Stimulated activated CD4-positive, alpha-beta T cell treated with anti-CD3 and anti-CD28 coated beads, Interleukin-1b, Interleukin-23, amount 100 ng/mL, for 1 hour (primary cell): Measurements from ENCODE around the gene ARID5B.
A peak's percentile ranks its signal among the peaks of the same experiment; 100 is the strongest.

ENCODE experiments used
- DNase-seq, 2 donors: peaks; one replicate each; pipeline ENCODE4 v3.0.0-alpha.2; 2020; ENCODE audit warnings: low read depth in 2 of 2

ARID5B gene

DNA sequence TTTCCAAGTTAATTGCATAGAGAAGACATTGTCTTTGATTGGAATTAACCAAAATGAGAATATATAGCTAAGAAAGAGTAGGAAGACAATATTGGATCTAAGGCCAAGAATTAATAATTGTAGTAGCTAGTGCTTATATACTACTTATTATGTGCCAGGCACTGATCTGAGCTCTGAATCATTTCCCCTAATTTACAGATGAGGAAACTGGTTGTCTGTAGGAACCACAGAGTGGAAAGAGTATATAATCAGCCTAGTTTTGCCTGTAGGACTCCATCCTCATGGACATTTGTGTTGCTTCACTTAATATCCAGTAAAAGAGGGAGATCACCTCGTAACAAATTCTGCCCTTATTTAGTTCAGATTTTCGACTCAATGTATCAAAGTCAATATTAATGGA is 127.9 kb downstream of the ARID5B start:
- DNase-seq, result no peak

DNA sequence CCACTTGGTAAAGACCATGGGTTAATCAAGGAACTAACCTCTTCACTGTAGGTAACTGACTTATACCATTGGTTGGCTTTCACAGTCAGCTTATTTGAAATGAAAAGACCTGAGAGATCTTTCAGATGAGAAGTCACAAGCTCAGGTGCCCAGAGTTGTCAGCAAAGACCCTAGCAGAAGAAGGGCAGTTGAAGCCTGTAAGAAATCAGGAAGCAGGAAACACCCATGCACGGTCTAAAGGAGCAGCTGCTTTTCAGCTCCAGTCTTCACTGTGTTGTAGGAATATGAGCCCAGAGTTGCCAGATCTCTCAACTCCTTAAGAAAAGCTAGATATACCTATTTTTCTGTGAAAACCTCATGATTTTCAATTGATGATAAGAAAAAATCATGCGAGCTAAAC is 130.0 kb downstream of the ARID5B start:
- DNase-seq, result no peak

DNA sequence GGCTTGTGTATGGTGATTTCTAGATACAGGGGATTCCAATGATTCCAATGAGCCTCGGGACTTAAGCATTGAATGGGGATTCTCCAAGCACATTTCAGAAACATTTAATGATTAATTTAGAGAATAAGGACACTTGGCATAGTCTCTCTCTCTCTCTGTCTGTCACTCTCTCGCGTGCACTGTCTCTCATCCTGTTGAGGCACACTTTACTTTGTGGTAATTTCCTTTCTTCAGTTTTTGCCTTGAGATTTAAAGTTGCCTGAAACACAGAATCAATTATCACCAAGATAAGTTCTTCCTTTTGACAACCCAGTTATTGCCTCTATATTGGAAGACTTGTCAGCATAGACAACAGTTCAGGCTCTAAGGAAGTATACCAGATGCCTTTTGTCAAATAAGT is 131.6 kb downstream of the ARID5B start:
- no peak for DNase-seq

DNA sequence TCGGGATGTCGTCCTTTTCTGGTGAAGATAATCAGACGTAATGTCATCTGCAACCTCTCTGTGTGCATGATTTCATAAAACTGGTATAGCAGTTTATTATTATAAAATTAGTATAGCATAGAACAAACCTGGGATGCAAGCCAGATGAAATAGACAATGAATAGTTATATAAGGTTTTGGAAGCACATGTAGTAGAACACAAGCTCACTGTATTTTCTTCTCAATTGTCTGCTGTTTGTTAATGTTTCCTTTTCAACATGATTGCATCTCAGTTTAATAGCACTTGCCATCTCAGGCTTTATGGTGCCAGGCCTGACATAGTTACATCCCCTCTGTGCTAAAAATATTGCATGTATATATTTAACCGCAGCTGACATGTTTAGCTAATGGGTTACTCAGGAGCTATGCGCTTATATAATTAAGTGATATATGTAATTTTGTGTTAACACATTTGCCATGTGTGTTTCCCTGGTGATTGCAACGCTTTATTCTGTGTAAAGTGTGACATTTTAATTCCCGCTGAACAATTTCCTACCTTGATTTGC is 132.7 kb downstream of the ARID5B start:
- DNase-seq, result no peak

DNA sequence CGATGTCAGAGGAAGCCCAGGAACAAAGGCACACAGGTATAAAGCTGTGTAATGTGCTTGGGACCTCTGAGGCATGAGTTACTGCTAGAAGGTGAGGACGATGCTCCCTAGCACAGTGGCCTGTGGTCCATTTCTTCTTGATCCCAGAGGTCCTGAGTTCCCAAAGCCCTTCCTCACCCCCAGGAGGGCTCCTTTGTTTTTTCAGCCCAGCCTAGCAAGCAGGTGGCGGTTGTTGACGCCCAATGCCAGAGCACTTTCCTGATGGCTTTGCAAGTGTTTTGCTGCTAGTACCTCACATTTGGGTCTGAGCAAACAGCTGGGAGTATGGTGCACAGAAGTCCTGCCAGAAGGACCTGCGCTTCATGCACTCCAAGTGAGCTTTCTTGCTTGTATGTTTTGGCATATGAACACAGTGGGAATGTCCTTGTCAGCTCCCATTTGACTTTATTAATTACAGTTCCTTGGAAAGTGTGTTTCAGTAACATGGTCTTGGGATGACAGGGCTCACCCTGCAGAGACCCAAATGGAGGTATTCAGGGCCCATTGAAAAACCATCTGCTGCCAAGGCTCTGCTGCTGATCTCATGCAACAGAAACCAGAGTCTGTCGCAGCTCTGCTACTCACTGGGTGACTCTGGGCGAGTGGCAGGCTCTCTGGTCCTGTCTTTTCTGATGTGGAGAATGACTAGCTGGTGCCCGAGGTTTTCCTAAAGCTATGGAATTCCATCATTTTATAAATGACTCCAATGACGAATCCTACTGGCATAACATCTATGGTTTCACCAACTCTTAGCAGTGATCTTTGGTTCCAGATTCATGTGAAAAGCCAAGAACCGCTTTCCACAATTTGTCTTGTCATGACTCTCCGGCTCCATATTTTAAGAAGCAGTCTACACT is 134.9 kb downstream of the ARID5B start:
- DNase-seq, result no peak

DNA sequence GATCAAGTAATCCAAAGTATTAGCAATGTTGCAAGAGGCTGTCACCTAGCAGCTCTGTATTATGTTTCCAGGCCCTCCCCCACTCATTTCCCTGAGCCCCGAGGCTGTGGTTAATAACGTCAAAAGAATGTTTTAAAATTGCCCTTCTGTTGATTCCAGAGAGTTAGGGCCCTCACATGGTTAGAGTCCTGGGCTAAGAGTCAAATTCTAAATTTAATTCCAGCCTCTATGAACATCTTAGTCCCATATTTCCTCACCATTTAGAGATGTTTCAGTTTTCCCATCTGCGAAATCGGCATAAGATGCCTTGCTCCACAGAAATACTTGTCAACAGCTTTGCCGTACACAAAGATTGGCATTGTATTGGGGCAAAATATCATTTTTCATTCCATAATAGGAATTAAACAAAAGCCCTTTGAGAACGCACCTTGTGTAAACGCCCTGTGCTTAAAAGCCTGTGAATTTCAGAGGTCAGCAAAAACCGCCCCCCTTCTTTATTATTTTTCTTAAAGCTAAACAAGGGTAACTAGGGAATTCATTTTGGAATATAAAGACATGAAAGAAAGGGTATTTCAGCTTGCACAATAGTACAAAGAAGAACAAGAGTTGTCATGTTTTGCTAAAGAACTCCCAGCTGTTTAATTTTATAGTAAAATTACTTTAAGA is 135.8 kb downstream of the ARID5B start:
- no peak for DNase-seq

DNA sequence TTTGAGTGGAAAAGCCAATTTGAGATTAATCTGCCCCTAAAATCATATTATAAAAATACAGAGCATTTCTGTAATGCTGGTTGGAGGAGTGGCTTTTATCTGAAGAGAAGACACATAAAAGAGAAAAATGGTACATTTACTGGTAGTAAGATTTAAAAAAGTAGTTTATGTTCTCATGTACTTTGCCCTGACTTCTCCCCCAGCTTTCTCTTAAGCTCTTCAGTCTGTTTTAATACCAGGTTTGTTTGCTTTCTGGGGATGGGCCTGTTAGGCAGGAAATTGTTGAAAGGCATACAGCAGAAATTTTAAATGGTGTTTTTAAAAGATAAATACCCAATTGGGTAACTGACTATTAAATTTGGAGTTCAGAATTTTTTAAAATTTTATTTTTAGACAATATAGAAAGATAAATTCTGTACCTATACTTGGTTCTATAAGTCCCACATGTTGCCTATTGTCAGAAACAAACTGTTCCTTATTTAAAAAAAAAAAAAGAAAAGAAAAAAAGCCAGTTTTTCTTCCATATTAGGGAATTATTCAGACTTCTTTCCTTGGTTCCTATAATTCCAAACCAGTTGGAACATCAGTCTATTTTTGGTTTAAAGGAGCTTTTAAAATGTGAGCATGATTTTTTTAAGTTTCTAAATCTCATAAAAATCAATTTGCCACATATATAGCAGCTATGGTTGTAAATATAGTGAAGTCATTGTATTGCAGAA is 136.6 kb downstream of the ARID5B start:
- DNase-seq, result no peak

DNA sequence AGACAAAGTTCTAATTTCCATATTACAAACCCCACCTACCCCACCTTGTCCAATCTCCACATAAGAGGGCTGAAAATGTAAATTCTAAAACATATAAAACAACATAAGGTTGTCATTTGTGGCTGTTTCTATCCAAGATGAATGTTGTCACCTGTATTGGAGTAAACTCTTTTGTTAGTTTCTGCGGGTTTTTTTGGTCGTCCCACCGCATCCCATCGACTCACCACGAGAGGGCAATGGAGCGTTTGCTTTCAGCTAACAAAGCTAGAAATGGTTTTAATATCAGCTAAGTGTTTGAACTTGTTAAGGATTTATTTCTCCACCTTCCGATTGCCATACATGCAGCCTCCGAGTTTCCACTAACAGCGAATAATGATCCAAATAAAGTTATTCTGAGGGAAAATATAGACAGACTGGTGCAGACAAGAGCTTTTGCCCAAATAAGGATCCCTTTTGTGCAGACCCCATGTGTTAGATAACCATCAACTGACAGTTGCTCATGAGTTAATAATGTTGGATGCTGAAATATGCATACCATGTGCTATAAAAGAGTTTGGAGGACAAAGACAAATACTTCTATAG is 137.2 kb downstream of the ARID5B start:
- DNase-seq, result peak; percentile 48 to 52

DNA sequence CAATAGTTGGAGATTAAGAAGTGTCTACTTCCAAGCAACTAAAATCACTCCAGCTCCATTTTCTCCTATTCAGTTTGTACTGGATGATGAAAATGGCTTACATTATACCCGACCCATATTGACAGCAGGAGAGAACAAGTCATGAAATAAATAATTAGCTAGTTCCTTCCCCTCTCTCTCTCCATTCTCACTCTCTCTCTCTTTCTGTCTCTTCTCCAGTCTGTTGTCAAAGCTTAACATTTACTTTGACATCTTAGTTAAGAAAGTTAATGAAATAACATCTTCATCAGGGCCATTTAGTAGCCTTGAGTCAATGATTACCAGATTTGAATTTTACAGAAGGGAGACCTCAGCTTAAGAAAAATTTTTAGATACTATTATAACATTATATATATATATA is 138.5 kb downstream of the ARID5B start:
- no peak for DNase-seq

DNA sequence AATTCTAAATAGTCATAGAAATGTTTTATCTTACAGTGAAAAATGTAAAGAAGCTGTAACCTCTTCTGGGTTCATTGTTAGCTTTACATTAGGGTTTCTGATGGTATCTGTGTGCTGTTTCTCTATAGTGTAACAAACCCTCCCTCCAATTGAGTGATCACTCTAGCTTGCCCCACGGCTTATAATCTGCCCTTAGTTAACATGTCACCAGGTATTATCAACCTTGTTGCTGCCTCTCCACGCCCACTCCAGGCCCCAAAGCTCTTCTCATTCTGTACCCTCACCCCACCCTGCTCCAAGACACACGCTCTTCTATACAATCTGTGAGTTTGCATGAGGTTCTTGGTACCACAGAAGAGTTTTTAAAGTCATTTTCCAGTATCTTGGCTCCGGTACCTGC is 139.4 kb downstream of the ARID5B start:
- no peak for DNase-seq

DNA sequence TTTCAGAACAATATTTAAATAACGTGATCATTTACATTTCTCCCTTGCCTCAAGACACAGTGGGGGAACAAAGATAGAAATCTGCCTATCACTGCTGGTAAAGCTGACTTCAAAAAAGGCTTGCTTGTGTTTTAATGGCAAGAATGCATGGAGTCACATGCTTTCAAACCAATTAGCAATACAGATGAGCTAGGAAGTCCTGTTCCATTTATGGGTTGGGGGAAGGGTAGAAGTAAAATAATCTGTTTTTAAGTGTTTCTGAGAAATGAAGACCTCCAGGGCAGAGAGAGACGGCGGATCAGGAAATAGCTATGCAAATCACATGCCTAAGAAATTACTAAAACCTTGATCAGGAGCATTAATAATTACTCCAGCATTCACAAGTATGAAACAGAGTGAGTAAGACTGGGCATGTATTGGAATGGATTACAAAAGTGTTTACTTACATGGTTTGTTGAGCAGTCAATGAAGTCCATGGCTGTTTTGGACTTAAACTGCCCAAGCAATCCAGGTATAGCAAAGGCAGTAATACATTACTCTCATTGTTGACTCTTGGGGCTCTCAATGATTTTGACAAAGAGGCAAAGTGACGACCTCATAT is 142.0 kb downstream of the ARID5B start:
- DNase-seq, result no peak

DNA sequence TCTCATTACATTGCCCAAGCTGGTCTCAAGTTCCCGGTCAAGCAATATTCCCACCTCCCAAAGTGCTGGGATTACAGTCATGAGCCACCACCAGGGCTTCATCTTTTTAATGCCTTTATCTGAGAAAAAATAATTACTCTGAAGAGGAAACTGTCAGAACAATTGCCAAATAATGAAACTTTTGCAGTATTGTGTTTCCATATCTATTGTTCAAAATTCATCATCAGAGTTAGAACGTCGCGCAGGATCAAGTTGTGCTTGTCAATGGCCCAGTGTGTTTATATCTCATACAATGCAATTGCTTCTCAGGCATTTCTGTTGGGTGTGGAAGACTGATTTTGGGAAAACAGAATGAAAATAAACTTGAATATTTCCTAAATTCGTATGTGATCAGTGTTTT is 143.1 kb downstream of the ARID5B start:
- DNase-seq, result no peak

DNA sequence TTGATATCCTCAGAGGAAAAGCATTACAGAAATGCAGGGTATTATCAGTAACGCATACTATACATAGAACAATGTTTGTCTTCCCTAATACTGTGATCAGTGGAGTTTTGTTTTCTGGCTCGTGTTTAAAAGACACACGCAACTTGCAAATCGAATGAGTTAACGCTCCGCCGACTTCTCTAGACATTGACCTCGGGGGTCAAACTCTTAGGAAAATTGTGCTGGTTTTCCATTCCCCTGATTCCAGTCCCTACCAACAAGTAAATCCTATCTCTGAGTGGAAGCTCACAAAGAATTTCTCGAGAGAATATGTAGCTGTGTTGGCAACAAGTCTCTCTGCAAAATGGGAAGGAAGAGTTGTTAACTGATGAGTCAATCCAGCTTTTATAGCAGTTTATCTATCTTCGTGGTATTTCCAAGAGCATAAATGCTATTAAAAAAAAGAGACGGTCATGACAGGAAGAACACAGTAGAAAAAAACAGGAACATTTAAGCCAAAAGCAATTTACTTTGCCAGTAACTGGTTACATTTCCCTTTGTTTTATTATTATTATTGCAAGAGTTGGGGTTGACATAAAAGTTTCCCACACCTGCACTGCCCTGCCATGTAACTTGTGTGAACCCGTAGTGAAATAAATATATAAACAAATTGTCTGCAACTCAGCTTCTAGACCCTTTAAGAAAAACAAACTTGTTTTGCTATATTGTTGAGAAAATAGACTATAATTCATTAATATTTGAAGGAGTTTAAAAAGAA is 144.4 kb downstream of the ARID5B start:
- no peak for DNase-seq

DNA sequence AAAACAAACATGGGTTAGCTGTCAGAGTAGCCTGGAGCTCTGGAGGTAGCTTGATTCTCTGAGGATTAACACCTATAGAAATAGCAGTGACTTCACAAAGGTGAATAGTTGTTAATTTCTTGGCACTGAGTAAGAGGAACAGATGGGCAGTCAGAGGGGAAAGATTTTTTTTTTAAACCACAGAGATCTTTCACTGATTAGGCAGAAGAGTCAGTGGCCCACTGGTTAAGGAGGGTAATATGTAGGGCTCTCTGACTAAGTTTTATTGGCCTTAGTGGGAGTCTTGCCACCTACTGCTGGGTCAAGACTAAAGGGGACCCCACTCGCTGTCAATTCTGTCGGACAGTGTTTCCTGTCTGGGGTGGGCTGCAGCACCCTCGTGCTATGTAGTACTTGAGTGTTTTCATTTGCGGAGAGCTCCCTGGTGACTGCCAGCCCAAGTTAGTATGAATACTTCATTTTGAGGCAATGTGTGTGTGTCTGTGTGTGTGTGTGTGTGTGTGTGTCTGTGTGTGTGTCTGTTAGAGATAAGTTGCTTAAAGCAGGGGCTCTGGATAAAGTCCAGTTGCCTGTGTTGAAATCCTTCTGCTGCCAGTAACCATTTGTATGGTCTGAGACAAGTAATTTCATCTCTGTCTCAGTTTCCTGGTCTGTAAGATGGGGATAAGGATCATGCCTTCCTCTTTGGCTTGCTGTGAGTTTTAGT is 145.2 kb downstream of the ARID5B start:
- no peak for DNase-seq

DNA sequence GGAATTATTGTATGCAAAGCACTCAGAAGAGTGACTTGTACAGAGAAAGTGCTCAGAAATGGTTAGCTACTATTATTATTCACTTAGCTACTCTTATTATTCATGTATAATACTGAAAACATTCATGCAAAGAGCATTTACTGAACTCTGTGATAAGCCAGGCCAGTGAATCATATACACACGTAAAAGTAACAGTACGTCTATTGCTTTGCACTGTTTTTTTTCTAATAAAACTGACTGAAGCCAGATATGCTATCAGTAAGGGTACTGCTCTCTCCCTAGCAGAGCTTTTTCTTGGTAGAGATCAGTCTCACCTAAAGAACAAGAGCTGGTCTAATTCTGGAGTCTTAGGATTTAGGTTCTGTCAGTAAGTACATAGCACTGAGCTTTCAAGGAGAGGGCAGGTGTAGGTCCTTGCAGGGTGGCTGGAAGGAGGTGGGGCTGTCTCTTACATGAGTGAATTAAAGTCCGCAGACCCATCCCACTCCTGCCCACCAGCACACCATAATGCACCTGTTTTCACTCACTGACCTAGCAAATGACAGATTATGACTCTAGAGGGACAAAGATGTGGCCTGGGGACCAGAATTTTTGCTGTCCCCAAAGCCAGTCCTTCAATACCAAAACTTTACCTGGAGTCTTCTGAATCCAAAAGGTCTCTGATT is 145.9 kb downstream of the ARID5B start:
- DNase-seq, result no peak

DNA sequence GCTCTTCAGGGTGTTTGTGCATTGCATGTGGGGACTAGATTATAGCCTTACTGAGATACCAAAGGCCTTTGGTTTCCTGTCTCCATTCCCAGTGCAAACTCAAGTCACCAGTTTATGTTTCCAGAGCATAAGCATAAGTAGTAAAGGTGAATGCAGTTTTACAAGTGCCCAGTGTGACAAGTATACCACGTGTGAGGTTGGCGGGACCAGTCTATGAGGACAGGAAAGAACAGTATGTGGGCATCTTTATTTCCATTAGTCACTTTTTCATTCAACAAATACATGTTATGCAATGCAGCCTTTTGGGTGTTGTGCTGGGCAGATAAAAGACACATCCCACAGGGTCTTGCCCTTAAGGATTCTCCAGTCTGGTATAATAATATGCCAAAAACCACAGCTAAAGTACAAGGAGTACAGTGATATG is 146.5 kb downstream of the ARID5B start:
- no peak for DNase-seq

DNA sequence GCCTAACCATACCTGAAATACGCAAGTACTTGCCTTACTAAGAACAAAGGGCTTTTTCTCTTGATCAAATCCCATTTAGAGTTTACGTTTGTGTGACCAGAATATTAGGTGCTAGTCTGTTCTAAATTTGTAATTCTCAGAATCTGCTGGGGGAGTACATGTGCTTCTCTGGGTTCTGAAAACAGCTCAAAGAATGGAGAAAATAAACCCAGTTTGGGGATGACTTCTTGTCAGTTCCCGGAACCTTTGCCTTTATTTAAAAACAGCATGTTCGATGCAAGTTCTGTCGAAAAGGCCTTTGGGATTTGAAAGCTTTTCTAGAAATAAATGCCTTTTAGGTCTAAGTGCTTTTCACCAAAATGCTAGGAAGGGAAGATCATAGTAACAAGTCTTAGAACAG is 147.0 kb downstream of the ARID5B start:
- no peak for DNase-seq

DNA sequence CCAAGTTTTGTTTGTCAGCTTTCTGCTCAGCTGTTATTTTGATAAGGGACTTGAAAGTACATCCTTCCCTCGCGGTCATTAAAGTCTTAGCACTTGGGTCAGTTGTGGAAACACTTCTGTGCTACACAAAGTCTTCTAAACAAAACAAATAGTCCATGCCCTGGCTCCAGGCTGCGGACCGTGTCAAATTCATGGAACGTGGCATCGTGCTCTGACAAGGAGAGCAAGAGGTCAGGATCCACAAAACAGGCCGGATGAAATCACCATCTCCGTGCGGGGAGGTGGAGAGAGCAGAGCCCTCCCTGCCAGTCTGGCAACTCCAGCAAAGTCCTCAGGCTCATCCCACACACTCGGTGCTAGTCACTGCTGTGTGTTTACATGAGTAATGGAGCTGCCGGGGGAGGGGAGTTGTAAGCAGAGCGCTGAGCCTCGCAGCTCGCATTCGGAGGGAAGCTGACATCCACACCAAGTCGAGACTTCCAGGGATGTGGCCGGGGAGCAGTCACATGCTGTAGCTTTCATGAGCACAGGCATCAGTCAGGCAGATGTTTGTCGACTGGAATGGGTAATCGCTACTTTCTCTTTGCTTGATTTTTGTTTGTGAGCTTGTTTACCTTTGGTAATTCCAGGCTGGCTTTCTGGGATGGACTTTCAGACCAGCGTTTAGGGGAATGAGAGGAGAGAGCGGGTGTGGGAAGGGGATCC is 147.6 kb downstream of the ARID5B start:
- peak; percentile 19 to 41 for DNase-seq
